ENCODE measurements around the gene ACOXL.

DNA sequence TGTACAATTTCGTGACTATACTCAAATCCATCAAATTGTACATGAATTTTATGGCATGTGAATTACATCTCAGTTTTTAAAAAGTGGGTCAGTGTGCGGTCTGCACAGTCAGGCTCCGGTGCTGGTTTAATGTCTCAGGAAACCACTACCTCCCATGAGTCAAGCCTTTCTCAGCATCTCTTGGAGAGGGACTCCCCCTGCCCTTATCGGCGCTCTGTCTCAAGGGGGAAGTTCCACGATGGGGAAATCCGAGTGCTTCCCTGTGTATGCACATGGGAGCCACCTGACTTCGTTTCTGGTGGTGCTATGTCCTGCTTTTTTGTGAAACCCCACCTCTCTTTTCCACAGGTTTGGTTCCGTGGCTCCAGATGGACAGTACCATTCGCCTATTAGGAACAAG is 72.5 kb downstream of the ACOXL start:
- TF ChIP-seq, protein P1, sequence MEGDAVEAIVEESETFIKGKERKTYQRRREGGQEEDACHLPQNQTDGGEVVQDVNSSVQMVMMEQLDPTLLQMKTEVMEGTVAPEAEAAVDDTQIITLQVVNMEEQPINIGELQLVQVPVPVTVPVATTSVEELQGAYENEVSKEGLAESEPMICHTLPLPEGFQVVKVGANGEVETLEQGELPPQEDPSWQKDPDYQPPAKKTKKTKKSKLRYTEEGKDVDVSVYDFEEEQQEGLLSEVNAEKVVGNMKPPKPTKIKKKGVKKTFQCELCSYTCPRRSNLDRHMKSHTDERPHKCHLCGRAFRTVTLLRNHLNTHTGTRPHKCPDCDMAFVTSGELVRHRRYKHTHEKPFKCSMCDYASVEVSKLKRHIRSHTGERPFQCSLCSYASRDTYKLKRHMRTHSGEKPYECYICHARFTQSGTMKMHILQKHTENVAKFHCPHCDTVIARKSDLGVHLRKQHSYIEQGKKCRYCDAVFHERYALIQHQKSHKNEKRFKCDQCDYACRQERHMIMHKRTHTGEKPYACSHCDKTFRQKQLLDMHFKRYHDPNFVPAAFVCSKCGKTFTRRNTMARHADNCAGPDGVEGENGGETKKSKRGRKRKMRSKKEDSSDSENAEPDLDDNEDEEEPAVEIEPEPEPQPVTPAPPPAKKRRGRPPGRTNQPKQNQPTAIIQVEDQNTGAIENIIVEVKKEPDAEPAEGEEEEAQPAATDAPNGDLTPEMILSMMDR (IDR thresholded peaks at IDR 0.05) = no peak
- TF ChIP-seq POLR2A (IDR thresholded peaks at IDR 0.05) (no peak), EP300 (IDR thresholded peaks at IDR 0.05) (no peak)
